PC-9 (cell line): ENCODE data around the gene SP2.

Experiments
- CTCF ChIP-seq: fragments of 200-600 bp; sonication (generic); conservative IDR thresholded peaks from 2 replicates; pipeline ENCODE4 v1.6.1; 2017; ENCODE audit warnings: mixed run types, antibody characterized with exemption, mild to moderate bottlenecking, moderate library complexity
- EZH2 ChIP-seq: fragments of 200-600 bp; sonication (generic); IDR thresholded peaks from 2 replicates; pipeline ENCODE4 v1.8.0; 2017; ENCODE audit warnings: antibody characterized with exemption, low read depth

- TF ChIP-seq EZH2: no peak
- TF ChIP-seq CTCF: no peak
Measured at GRCh38 chr17:47915776-47916398, 19.9 kb downstream of the SP2 start.
